DMS79 (cell line): ENCODE data around the gene STXBP4.

ENCODE experiments used
- DNase-seq: peaks from one replicate; lab custom pipeline; 2025; lab: John Stamatoyannopoulos, UW

Gene STXBP4, protein sequence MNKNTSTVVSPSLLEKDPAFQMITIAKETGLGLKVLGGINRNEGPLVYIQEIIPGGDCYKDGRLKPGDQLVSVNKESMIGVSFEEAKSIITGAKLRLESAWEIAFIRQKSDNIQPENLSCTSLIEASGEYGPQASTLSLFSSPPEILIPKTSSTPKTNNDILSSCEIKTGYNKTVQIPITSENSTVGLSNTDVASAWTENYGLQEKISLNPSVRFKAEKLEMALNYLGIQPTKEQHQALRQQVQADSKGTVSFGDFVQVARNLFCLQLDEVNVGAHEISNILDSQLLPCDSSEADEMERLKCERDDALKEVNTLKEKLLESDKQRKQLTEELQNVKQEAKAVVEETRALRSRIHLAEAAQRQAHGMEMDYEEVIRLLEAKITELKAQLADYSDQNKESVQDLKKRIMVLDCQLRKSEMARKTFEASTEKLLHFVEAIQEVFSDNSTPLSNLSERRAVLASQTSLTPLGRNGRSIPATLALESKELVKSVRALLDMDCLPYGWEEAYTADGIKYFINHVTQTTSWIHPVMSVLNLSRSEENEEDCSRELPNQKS

DNA sequence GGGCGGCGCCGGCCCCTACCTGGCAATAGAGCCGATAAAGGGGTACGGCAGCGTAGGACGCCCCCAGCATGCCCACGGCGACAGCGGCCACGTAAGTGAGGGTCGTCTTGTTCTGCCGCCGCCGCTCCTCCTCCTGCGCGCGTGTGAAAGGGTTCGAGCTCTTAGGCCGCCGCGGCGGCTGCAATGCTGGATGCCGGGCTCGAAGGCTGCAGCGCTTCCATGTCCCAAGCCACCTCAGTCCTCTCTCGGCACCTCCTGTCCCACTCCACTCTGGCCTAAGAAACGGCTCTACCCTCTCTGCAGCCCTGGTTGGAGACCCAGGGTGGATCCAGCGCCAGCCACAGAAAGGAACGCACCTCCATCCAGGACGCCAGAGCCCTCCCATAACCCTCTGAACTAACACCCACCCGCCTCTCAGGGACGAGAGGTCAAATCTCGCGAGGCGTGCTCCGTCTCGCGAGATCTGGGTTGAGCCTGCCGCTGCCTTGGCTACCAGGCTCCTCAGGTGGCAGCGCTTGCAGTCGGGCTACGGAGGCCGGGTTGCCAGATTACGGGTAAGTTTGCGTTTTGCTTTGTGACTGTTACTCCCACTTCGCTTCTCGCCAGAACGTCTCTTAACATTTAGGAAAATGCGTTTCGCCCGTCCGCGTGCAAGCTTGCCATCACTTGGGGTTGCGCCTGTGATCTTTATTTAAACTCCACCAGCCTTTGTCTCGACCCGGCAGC, at the start of gene STXBP4, which contains the start of gene COX11:
STXBP4 (plus strand) TSS at position 504 of the 726 bp plus-strand sequence. CDS start 17,455 bp downstream, outside the sequence.
COX11 (minus strand) TSS at position 393 of the 726 bp plus-strand sequence; CDS start at position 385, 8 bp downstream.
- peak; percentile 68 for DNase-seq

DNA sequence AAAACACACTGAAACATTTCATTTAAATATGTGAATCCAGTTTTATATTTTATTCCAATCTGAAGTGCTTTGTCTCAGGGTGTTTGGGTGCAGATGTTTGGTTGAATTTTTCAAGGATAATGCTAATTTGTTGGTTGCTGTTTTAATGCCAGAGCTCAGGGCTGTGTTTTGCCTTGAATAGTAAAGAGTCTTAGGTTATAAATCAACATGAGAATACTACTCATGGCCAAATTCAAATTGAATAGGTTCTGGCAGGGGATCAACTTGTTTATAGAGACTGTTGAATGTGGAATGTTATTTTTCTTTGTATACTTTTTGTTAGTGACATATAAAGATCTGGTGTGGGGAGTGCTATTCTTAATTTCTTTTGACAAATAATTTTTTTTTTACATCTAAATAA, 49.1 kb upstream of the STXBP4 start:
- DNase-seq: peak; percentile 57

DNA sequence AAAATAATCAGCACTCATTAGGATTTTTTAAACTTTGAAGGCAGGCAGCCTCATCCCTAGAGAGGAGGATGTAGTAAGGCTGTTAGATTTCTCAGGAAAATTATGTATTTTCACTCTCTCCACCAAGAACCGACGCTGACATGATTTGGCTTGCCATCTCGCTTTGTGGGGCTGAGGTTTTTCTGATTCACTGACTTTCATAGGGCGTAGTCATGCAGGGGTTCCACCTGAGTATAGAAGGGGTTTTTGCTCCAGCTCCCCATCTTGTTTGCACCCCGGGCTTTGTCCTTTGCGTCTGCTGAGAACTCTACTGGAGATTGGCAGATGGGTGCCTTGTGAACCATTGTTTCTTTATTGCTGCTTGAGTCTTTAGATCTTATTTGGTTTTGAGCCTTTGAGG, 47.7 kb upstream of the STXBP4 start:
- no peak for DNase-seq

DNA sequence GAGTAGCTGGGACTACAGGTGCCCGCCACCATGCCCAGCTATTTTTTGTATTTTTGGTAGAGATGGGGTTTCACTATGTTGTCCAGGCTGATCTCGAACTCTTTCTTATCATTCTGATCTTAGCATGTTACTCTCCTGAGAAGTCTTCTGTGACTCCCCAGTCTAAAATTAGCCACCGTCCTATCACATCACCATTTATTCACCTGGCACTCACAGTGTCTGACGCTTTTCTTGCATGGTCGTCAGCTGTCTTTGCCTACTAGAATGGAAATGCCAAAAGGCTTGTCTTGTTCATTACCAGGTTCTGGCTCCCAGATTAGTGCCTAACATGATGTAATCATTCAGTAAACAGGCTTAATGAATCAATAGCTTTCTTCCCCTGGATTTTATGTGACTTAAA, 44.2 kb upstream of the STXBP4 start:
- DNase-seq: no peak

DNA sequence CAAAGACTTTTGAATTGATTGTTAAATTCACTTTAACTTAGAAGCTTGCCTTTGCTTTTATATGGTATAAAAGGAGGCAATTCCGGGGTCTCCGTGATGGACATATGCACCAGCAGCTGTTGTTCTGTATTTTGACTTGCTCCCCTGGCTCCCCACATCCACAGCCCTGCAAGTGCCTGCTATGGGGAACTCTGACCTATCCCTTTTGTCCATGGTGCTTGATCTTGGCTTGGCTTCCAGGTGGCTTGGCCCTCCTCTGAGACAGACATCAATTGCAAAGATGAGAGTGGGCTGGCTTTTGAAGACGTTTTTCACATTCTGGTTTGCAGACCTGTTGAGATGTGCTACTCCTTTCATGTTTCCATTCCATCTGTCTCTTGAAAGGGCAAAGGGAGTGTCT, 41.0 kb upstream of the STXBP4 start:
- DNase-seq: no peak

DNA sequence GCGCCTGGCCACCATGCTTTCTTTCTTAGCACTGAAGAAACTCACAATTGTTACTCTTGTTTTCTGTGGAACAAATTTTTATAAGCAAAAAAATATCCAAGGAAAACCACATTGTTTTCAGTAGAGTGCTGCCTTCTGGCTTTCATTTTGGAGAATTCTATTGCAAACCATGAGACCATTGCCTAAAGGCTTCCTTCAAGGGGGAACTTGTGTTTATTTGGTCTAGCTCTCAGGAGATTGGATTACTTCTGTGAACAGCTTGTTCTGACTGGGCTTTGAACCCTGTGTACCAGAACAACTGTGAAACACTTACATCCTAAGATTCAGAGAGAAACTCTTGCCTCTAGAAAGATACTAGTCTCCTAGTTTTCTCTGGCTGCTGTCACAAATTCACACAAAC, 35.9 kb upstream of the STXBP4 start:
- DNase-seq: no peak

DNA sequence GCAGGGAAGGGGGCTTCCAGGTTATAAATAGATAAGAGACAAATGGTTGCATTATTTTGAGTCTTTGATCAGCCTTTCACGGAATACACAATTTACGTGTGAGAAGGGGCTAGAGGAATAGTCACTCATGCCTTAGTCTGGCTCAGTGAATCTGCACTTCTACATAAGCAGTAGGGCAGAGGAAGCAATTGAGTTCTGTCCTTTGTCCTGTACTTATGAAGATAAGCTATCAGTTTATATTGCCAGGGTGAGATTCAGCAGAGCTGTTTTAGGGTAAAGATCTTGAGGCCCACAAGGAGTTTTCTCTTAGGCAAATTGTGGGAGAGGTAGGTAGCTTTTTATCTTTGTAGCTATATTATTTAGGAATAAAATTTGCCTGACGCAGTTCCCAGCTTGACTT, 34.6 kb upstream of the STXBP4 start:
- DNase-seq: no peak

DNA sequence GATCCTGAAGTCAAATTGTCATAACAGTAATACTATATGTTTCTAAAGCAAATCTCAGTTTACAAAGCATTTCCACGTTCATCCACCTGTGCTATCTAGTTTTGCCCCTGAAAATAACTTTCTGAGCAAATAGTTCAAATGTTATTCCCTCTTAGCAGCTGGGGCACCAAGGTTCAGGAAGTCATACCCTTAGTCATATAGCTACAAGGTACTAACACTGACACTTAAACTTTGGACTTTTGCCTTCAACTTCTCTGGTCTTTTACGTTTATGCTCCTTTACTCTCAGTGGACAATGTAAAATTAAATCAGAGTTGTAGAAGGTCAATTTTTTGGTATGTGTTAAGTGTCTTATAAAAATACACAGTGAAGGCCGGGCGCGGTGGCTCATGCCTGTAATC, 33.1 kb upstream of the STXBP4 start:
- DNase-seq: no peak

DNA sequence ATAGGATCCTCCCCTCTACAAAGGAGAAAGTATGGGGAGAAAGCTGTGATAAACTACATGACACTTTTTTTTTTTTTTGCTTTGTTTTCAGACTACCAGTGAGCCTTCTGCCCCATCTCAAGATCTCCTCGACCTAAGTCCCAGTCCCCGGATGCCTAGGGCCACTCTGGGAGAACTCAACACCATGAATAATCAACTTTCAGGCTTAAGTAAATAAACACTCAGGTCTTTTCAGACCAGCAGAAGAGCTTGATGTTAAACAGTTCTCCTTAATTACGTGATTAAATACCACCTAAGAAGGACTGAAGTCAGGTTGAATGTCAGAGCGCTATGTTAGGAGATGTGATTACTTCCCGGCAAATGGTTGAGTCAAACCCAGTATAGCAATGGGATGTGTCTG, 31.5 kb upstream of the STXBP4 start:
- no peak for DNase-seq

DNA sequence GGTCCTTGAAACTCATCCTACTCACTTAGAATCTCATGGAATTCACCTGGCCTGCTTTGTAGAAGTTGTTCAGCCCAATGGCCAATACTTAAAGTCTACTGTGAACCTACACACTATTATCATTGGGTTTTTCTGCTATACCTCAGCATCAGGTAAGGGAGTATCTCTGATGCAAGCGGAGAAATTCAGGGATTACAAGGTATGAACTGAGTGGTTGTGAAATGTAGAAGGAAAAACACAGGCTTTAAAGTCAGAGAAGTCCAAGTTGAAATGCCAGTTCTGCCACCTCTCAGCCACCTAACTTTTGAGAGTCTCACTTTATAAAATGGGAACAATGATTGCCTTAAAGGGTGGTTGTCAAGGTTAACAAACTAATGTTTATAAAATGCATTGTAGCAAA, 31.1 kb upstream of the STXBP4 start:
- no peak for DNase-seq

DNA sequence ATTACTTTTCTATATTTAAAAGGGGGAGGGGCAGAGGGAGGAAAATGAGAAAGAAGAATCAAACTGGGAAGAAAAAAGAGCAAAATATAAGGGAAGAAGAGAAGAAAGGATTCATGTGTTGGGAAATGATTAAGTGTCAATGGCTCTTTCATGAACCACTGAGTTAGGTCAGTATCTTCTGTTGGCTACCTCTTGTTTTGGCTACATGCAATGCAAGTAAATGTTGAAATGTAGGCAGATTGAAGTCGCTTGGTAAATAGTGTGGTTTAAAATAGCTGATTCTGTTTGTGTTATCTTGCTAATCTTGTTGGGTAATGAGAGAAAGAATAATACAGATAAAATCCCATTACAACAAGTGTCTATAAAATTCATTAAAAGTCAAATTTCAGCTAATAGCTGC, 27.3 kb upstream of the STXBP4 start:
- DNase-seq: no peak

DNA sequence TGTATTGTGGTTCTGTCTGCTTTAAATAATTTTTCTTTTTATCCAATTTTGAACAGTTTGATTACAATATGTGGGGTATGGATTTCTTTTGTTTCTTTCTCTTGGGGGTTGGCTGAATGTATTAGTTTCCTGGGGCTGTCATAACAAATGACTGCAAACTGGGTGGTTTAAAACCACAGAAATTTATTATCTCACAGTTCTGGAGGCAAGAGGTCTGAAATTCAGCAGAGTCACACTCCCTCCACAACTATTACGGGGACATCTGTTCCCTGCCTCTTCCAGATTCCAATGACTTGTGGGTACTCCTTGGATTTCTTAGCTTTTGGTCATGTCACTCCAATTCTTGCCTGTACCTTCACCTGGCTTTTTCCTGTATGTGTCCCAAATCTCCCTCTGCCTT, 23.8 kb upstream of the STXBP4 start:
- DNase-seq: no peak

DNA sequence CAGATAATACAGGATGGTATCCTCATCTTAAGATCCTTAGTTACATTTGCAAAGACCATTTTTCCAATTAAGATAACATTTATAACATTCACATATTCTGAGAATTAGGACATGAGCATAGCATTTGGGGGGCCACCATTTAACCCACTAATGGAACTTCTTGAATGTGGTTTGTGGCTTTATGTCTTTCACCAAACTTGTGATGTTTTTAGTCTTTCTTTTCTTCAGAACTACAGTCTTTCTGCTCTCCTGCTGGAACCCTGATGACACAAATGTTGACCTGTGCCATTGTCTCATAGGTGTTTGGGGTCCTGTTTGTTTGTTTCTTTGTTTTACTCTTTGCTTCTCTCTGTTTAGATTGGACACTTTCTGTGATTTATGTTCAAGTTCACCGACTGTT, 23.3 kb upstream of the STXBP4 start:
- DNase-seq: no peak

DNA sequence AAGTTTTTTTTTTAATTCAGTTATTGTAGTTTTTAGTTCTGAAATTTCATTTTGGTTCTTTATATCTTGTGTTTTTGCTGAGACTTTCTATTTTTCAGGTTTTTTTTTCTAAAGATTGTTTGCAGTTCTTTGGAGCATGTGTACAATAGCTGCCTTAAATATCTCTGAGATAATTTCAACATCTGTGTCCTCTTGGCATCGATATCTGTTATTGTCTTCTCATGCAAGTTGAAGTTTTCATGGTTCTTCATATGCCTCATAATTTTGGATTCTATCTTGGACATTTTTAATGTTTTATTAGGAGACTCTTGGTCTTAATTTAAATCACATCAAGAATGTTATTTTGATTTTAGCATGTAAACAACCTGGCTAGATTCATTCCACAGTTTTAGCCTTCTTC, 22.9 kb upstream of the STXBP4 start:
- no peak for DNase-seq

DNA sequence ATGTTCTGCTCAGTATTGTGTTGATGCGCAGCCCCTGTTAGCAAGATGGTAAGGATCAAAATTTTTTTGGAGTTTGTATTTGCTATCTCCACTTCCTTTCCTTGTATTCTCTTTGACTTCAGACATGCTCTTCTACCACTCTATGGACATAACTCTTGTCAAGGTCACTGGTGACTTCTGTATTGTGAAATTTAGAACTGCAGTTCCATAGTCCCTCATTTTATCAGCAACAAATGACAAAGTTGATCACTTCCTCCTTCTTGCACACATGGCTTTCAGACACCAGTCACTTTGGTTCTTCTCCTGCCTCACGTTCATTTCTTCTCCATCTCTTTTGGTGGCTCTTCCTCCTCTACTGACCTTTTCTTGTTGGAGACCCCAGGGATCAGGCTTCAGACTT, 21.2 kb upstream of the STXBP4 start:
- DNase-seq: no peak

DNA sequence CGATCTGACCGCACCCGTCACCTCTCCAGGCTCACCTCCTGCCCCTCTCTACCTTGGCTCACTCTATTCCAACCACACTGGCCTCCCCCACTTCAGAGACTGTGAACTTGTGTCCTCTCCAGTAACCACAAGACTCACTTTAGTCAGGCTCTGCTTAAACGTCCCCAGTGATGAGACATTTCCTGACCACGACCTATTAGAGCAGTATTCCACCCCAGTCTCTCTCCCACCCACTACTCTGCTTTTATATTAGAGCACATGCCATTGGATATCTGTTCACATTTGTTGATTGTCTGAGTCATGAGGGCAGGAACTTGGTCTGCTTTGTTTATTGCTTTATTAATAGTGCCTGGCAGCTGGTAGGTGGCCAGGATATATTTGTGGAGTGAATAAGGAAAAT, 20.2 kb upstream of the STXBP4 start:
- no peak for DNase-seq

DNA sequence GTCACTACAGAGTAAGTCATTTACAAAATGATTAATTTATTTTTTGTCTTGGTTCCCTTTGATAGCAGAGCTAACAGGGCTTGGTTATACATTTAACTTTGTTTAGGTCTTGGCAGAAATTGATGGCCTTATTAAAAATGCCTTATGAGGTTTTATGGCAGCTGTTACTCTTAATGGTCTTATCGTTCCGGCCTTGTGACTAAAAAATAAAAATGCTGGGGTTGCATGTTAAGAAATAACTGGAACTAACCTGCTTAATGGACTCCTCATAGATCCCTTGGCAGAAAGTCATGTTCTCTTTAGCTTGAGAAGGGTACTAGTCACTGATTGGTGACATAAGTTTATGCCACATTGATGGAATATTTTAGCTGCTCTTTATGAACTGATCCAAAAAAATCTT, 18.4 kb upstream of the STXBP4 start:
- DNase-seq: no peak

DNA sequence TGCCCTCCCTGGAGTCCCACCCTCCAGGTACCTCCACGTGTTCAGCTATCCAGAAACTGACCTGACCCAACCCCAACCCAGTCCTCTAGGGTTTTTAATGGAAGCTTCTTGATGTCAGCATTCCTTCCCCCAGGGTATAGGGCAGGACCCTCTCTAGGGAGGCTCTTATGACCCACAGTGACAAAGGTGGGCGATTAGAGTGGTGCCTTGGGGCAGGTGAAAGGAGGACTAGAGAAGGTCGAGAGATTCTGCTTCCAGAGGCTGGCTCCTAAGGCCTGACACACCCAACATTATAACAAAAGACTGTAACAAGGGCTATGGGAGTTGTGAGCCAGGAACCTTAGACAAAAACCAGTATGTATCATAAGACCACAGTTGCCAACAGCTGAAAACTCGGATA, 17.3 kb upstream of the STXBP4 start:
- DNase-seq: no peak

DNA sequence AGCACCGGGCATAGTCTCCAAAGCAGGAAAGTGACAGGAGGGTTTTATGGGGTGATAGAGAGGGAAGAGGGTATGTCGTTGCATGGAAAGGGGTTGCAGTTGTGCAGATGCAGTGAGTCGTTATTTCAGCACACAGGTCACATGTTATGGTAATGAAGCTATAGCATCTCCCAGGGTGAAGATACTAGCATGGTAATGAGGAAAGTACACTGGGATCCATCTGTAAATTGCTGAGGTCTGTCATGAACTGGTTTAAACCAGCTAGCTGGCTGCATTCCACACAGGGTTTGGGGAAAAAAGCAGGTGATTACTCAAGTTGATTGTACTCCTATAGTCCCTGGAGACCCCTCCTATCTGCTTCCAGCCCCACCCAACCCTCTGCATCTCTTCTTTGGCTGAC, 11.8 kb upstream of the STXBP4 start:
- no peak for DNase-seq

DNA sequence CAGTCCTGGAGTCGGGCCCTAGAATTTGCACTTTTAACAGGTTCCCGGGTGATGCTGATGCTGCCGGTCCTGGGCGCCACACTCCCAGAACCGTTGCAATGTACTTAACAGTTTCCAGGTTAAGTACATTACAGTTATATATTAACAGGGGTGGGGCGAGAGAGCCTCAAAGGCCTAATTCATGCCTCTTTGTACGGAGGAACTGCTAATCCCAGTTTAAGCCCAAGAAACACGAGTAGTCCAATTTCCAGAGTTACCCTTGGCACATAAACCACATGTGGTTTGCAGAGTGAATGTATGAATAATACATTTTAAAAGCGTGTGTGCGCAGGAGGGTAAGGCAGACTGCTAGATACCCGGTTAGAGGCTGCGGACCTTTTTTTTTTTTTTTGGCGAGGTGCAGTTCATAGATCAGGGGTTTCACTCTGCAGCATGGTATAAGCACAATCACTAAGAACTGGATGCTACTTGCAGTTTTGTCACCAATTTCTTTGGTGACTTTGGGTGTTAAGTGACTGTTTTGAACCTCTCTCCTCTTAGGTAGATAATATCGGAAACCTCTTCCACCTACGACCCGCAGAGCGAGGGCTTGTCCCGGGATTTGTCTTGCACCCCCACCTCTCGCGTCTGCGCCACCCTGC, 824 bp upstream of the STXBP4 start:
- no peak for DNase-seq

DNA sequence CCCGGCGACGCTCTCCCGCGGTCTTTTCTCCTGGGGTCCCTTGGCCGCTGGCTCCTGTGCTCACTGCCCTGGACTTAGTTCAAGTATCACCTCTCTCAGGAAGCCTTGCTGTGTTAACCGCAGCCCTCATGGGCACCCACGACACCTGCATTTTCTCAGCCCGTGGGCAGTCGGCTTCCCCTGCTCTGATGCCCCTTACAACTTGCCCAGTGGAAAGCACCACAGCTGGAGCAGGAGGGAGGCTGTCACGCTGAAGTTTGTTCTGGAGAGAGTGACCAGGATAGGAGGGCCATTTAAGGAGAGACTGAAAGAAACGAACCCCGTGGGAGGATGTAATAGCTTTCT, 395 bp downstream of the STXBP4 start:
- DNase-seq: no peak

DNA sequence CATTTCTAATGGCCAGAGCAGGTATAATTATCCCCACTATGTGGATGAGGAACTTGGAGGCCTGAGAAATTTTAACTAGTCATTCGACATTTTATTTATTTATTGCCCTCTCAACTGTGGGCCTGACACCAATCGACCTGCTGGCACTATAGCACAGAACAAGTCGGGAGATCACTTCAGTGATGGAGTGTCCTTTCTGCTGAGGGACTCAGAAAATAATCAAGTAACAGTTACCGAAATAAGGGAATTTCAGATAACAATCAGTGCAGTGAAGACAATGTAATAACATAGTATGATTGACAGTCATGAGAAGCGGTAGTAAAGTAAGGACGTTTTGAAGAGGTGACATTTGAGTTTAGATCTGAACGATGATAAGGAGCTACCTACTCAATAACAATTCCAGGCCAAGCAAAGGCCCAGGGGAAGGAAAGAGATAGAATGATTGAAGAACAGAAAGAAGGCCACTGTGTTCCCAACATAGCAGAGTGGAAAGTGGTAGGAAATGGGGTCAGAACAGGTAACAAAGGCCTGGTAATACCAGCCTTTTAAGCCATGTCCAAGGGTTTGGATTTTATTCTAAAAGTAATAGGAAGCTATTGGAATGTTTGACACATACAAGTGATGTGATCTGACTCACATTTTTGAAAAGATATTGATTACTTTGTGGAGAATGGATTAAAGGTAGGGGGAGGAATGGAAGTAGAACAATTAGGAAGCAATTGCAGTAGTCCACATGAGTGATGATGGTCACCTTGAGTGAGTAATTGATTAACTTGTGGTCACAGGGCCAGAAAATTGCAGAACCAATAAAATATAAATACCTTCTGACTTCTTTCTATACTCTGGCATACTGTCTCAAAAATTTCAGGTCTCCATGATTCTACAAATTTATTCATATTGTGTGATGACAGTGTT, 1.4 kb downstream of the STXBP4 start:
- no peak for DNase-seq
